Thyroid gland (tissue), 4 donors: ENCODE results near the gene MSL3.

ENCODE experiments used
- POLR2A ChIP-seq, 2 donors: fragments of 450-650 bp; IDR thresholded peaks; one replicate each; pipeline ENCODE4 v1.6.1; 2017; ENCODE audit warnings: antibody characterized with exemption in 2 of 2, mild to moderate bottlenecking in 2 of 2, moderate library complexity in 1 of 2
- TF ChIP-seq, protein P1 (sequence below), 6 experiments: fragments of 200-600 bp in 3 of 6; fragments of 450-650 bp in 3 of 6; sonication (generic) in 3 of 6; IDR thresholded peaks; one replicate each; pipeline ENCODE4 v1.5.1; 2016 to 2019; ENCODE audit warnings: antibody characterized with exemption in 6 of 6, mild to moderate bottlenecking in 2 of 6, inconsistent platforms in 1 of 6, moderate library complexity in 1 of 6

DNA sequence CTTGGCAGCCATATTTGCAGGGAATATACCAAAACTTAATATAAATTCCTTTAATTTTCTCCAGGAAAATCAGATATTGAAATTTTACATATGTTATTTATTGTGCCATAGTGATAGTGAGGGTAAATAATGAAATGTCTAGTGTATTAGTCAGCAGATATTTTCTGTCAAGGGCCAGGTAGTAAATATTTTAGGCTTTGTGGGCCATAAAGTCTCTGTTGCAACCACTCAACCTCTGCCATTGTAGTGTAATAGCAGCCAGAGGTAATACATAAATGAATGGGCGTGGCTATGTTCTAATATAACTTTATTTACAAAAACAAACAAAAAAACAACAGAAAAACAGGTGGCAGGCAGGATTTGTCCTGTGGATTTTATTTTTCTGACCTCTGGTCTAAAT is 33.5 kb downstream of the MSL3 start:
- TF ChIP-seq POLR2A (IDR thresholded peaks at IDR 0.05): no peak
- TF ChIP-seq, protein P1, sequence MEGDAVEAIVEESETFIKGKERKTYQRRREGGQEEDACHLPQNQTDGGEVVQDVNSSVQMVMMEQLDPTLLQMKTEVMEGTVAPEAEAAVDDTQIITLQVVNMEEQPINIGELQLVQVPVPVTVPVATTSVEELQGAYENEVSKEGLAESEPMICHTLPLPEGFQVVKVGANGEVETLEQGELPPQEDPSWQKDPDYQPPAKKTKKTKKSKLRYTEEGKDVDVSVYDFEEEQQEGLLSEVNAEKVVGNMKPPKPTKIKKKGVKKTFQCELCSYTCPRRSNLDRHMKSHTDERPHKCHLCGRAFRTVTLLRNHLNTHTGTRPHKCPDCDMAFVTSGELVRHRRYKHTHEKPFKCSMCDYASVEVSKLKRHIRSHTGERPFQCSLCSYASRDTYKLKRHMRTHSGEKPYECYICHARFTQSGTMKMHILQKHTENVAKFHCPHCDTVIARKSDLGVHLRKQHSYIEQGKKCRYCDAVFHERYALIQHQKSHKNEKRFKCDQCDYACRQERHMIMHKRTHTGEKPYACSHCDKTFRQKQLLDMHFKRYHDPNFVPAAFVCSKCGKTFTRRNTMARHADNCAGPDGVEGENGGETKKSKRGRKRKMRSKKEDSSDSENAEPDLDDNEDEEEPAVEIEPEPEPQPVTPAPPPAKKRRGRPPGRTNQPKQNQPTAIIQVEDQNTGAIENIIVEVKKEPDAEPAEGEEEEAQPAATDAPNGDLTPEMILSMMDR (IDR thresholded peaks at IDR 0.05): no peak
